GM19467 (cell line): ENCODE results near the gene PARVA.

ENCODE experiments used
- ATAC-seq: cut with Tn5 transposase; IDR thresholded peaks from one replicate; pipeline ENCODE4 v1.9.1; 2021; ENCODE audit warnings: mild to moderate bottlenecking, moderate library complexity; ENCODE audit not compliant: unreplicated experiment

PARVA gene

DNA sequence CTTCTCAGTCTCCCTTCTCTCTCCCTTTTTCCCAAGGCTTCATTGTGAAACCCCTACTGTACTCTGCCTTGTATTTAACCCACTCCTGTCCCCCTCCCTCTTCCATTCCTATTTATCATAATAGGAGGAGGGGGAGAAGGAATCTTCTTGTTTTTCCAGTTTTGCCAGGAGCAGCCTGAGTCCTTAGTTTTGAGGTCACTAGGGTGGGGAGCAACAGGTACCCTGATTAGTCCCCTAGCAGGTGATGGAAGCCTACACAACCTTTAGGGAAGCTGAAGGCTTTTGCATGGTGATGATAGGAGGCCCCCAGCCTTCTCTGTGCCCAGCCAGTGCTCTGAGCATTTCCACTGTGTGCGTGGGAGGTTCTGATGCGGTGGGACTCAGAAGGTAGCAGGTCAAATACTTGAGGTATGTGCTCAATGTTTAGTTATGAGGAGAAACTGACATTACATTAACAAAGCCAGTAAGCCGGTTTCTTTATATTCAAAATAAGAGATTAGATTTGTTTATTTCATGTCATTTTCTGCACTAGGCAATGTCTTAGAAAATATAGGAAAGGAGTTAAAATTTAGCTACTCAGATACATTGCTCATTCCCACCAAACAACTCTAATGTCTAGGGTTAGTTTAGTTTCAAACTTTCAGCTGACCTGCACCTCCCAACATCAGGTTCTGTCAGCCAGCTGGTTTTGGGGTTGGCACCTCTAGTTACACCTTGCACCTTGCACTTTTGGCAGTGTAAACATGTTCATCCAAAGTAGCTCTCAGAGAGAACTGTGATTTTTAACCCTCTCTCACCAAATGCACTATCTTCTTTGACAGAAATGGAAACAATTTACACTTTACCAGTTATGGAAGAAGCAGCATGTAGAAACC lies 26.0 kb downstream of the PARVA start:
- no peak for ATAC-seq

DNA sequence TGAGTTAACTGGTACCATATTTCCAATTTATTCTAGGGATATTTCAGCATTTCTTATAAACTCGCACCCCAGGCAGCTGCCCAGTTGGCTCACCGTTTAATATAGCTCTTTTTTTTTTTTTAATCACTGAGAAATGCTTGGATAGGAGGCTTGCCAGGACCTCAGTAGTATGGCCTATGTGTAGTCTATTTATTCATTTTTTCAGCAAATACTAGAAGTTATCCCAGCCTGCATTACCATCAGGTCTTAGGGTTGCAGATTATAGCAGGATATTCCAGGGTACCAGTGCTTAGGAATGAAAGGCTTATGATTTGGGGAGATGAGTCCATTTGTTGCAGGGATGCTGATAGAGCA lies 26.6 kb downstream of the PARVA start:
- ATAC-seq = no peak

DNA sequence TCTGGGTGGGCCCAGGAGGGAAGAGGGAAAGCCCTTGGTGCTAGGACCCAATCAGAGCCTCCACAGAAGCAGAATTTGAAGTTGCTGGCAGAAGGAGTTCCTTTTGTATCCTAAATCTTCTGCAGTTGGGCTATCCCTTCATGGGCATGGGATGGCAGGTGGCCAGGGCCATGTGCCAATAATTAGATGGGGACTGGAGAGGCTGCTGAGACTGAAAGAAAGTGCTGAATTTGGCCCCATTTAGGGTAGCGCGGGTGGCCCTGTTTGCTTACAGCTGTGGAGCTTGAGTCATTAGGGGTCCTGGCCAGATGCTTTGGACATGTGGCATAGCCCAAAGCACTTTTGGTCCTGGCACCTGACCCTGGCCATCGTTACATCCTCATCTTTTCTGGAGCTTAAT lies 27.1 kb downstream of the PARVA start:
- no peak for ATAC-seq

DNA sequence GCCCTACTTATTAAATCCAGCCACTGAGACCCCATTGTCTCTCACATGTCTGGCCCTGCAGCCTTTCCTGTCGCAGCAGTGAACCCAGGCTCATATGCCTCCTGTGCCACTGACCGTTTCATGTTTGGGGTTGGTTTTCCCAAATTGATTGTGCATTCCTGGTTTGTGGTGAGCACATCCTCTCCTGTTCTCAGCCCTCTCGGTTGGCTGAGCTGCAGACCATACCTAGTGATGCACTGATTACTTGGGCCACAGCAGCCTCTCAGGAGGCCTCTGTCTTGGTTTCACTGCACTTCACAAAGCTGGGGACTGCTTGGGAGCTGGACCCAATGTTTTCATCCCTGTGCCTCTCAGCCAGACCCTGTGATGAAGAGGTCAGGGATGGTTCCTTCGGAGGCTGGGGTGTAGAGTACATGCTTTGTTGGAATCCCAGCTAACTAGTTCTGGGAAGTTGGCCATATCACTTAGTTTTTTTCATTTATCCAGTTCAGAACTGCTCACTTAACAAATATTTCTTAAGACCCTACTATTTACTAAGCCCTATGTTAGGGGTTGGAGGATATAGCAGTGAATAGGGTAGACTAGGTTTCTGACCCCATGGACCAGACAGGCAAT lies 30.9 kb downstream of the PARVA start:
- no peak for ATAC-seq

DNA sequence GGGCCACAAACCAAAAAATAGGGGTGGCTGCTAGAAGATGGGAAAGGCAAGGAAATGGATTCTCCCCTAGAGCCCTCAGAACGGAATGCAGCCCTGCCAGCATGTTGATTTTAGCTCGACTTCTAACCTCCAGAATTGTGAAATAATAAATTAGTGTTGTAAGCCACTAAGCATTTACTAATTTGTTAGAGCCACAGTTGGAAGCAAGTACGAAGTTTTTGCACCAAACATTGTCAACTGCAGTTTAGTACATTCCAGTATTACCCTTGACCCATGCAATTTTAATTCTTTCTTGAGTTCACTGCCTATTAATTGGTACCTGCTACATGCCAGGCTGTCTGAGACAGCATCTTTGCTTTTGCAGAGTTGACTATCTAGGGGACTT lies 32.2 kb downstream of the PARVA start:
- no peak for ATAC-seq

DNA sequence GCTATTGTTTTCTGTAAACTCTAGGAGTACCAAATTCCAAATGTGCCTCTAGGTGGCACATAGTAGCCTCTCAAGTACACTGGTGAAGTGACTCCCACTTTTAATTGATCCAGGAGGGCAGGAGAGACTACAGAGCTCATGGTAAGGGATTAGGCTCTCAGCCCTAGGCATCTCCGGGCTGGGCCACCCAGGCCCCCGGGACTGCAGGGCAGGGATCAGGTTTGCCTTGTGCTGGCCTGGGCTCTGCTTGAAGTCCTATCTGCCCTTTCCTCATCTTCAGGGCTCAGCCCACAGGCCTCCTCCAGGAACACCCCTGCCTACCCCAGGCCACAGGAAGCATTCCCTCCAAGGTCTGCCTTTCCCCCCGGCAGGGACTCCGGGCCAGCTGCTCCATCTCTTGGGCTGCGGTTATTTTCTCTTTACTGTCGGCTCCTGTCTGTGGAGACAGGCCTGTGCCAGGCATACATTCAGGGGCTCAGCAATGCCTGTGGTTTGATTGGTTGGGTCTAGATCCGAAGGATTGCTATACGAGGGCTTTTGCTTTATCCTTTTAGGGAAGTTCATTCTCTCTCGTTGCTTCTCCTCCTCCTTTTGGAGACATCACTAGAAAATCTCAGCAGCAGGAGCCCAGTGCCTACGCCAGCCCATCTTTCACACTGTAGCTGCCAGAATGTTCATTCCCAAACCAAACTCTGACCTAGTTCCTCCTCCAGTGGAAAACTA lies 32.8 kb downstream of the PARVA start:
- ATAC-seq = no peak

DNA sequence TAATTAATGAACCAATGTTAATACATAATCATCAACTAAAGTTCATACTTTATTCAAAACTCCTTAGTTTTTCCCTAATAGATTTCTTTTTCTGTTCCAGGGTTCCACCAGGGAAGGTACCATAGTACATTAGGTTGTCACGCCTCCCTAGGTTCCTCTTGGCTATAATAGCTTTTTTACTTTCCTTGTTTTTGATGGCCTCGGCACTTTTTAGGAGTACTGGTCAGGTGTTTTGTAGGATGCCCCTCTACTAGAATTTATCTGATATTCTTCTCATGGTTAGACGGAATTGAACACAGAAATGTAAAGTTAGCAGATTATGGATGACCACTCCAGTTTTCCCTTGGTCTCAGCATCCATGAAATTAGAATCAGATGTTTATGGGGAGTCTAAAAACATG lies 34.0 kb downstream of the PARVA start:
- ATAC-seq = no peak

DNA sequence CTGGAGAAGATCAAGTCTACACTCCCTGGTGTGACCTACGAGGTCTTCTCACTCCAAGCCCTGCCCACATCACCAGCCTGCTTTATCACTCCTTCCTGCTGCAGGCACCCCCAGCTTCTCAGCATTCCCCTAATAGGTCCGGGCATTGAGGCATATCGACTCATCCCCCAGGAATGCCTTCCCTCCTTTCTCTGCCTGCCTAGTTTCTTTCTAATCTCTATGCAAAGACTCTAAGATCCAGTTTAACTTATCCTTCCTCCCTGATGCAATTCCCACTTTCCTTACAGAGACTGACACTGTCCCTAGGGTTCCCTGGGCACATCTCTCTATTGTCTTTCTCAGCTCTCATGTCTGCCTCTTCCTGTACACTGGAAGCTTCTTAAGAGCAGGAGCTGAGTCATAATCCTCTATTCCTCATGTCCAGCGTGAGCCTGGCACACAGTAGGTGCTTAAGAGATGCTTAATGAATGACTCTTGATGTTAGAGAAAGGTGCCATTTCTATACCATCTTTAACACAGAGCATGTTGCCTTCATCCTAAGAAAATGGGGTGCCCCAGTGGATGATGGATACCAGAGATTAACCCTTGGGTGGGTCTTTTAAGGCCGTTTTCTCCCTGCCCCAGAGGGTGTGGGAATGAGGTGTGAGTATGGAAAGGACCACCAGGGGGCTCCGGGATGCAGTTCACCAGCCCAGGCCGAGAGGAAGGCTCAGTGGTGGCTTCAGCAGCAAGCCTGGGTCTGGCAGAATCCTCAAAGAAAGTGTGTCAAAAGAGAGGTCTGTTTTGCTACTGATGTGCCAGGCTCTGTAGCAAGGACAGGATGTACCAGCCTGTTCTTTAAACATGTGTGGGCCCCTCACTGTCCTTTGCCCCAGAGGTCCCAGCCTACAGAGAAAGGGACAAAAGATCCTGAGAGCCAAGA lies 34.7 kb downstream of the PARVA start:
- peak; percentile 74 for ATAC-seq

DNA sequence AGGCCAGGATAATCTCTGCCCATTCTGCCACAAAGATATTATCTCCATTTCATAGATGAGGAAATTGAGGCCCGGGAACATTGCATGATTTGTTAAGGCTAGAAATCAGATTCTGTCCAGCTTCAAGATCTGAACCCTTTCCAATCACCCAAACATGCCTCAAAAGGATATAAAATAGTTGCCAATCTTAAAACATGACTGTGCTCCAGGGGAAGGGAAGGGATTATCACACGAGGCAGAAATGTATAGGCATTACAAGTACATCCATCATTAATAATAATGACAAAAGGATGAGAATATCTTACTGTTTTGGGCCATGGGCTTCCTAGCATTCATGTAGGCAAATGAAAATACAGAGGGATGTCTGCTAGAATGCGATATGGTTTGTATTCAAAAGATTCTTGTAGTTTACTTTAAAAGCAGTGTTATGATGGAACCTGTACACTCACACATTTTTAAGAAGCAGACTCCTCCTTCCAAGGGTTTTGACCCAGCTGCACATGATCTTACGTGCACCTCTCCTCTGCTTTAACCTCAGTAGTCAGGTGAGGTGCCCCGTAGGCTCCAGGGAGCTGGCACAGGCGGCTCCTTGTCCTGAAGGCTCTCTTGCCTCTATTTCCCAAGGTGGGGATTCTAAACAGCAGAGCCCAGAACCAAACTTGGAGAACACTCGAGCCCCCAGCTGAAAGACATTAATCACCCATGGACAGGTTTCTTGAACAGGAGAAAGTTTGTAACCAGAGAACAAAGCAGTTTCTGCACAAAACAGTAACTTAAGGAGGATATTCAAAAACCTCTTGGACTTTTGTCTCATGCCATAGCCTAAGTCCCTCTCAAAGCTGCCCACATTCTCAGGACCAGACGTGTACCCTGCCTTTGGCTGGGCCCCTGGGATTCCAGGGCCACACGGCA lies 36.0 kb downstream of the PARVA start:
- ATAC-seq = no peak

DNA sequence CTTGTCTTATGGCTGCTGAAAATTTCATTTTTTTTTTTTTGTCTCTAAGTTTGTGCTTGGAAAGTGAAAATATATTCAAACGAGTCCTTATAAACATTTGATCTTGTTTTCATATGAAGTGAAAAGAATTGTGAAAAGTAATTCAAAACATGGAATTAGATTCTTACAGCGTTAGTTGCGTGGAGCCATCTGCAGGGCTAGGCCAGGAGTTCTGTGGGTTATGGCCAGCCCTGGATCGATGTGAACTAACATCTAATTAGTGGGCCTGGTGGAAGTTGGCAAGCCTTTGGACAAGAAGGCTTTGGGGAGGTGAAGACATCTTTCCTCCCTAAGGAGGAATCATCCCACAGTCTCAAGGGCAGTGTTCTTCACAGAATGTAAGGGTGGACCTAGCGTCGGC lies 37.2 kb downstream of the PARVA start:
- no peak for ATAC-seq

DNA sequence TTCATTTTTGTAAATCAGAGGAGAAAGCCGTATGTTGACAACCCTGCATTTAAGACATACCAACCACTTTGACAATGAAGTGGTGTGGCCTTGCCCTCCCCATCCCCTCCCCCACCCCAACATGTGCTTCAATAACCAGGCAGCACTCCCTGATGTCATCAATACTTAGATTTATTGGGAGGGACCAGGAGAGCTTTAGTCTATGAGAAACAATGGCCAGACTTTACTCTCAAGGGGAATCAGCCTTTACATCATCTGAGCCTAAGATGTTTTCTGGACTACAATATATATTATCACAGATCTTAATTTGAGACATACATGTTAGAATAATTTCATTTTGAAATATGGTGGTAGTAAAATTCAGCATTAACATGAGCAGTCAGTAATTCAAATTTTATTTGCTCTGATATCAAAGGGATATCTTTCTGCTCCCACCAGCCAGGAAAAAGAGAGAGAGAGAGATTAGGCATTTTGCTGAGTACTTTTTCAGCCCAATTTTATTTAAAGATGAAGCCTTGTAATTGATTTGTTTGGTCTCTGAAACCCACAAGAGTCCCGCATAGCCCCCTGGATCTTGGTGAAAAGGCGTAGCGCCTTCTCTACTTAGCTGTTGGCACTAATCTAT lies 38.1 kb downstream of the PARVA start:
- no peak for ATAC-seq

DNA sequence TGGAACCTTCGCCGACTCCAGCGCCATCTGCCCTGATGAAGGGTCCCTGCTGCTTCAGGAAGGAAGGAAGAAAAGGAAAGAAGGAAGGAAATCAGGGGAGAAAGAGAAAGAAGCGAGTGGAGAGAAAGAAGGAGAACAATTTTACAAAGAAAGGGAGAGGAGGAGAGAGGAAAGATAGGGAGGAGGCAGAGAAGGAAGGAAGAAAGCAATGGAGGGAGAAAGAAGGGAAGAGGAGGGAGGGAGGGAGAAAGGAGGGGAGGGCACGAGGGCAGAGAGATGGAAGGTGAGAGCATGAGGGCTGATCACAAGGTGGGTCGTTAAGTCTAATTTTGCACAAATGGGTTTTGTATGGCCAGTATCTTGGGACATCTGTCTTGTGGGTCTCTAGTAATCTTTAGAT lies 39.2 kb downstream of the PARVA start:
- ATAC-seq = no peak

DNA sequence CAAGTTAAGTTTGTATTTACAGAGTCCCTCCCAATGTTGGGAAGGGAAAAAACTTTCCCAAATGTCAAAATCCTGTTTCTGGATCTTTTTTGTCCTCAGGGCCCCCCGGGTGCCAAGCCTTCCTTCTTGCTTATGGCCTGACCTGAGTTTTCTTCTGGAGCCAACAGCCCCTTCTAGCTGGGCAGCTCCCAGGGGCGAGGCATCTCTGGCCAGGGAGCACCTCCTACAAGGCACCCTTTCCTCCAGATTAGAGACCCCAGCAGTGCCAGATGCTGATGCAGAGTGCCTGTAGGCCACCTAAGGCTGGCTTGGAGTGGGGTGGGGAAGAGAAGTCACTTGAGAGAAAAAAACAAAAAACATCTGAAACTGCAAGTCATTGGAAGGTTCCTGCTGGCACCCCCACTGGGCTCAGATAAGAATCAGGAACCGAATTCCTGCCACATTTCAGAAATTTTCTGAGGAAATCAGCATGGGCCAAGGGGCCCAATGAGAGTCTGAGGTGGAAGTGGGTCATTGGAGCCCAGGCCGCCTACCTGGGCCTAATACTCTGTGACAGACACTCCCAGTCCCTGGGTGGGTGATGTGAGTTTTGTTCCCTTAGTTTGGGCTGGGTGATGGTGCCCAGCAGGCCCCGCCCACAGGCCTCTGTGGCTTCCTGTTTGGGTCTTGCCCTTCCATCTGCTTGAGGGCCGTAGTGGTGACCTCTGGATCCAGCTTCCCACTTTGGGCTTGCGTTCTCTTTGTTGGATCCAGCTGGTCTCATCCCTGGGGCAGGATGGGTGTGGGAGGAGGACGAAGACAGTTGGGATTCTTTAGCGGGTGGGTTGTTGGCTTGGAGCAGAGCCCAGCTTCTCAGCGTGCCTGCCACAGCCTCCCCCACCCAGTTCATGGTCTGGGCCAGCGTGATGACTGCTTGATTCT lies 40.6 kb downstream of the PARVA start:
- no peak for ATAC-seq

DNA sequence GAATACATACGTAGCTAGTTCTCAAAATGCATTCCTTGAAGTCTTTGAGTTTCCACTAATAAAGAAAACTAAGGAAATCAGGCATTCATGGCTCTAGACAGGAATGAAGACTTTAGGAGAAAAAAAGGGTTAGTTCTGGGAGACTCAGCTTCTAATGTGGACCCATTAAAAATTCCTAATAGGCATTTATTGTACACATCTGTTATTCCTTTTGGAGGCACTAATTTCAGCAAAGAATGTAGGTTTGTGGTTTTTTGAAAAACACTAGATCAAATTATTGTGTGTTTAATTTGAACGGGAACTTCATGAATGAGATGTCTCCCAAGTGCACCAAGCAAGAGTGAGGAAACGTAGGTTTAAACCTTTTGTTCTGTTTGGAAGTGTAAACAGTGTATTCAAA lies 42.7 kb downstream of the PARVA start:
- ATAC-seq = no peak

DNA sequence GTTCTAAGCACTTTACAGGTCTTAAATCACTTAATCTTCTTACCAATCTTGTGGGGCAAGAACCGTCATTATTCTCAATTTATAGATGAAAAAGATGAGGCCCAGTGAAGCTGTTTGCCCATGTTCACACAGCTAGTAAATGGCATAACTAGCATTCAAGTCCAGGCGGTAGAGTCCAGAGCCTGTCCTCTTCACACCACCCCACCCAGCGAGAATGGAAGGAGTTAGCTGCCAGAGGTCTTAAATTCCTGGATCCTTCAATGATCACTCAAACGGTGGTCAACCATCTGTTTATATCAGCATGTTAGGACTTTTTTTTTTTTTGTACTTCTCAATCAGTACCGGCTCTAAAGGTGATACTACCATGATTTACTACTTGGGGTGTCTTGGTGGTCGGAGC lies 43.3 kb downstream of the PARVA start:
- no peak for ATAC-seq

DNA sequence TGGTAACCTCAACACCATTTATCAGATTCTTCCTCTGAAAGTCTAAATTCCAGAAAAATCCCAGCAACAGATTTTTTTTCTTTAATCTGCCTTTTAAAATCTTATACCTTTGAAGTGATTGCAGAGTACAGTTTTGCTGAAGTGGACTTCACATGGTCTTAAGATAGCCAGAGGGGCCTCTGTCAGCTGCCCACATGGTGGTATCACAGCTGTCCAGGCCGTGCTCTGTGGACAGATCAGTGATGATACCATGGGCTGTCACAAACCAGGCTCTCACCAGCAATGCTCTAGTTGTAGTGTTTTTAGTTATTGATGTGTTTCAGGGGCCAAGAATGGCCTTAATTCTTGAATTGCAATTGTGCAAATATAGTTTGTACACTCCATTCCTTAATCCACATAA lies 44.0 kb downstream of the PARVA start:
- no peak for ATAC-seq

DNA sequence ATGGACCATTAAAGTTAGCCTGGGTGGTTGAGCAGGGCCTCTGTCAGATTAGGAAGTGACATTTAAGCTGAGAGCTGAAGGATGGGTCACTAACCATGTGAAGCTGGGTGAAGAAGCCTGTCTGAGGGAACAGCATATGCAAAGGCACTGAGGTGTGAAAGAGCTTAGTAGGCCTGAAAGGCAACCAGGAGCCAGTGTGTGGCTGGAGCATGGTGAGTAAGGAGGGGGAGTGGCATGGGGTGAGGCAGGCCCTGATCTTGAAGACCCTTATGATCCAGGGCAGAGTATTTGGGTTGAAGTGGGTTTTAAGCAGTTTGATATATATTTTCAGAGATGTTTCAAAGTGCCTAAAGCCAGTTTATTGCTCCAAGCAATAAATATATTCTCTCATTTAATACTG lies 48.8 kb downstream of the PARVA start:
- no peak for ATAC-seq

DNA sequence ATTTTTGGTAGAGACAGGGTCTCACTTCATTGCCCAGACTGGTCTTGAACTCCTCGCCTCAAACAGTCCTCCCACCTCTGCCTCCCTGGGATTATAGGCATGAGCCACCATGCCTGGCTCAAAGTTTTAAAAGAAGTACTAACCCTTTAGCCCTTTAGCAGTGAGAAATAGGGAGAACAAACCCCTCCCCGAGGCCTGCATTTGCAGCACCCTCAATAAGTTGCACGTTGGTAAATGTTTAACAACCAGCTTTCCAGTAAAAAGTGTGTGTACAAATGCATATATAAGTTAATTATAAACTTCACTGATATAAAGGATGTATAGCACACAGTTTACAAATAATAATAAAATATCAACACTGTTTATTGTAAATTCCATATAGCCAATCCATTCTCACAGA lies 51.8 kb downstream of the PARVA start:
- ATAC-seq = no peak

DNA sequence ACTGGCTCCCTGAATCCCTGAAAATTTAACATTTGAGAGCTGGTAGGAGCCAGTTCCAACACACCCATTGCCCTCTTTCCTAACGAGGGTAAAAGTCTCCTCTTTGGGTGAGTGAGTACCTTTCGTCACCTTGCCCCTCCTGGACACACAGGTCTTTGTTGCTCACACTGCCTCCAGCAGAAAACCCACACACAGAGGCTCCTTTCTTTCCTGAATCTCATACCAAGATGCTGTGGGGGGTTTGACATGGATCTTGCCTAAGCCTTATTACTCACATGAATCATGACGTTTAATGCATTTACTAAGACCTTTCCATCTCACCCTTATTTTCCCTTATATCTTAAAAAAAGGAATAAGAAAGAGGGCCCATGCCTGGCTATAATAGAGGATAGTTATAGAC lies 53.0 kb downstream of the PARVA start:
- no peak for ATAC-seq
